K562 (cell line): ENCODE results near the gene PLEKHG3. TPM values are rescaled to one million over a fixed set of nuclear protein-coding genes. Genes with fewer than 3 reads are reported as not detected.

Experiments used
- KDM2B ChIP-seq: fragments of 250-450 bp; sonication (Bioruptor Pico); IDR thresholded peaks from 2 replicates; pipeline ENCODE4 v1.8.0; 2021; ENCODE audit warnings: mild to moderate bottlenecking, moderate library complexity
- polyA plus RNA-seq, 8 experiments: library from polyadenylated mRNA; depleted of rRNA in 4 of 8; stranded (reverse) in 5 of 8; unstranded in 3 of 8; fragments of >200 nt; fragmentation: Nextera tagmentation in 2 of 8; fragmentation: Illumina TruSeq in 1 of 8; extraction: Ambion mirVana in 2 of 8; extraction: Trizol in 1 of 8; gene quantifications; 2 replicates each; pipeline versions ENCODE4 v1.2.1 to v1.2.3, GENCODE V29; 2011 to 2014; ENCODE audit warnings: inconsistent platforms in 1 of 8, missing spikeins in 1 of 8
- total RNA-seq, 7 experiments: library from RNA; depleted of rRNA in 6 of 7; stranded (reverse); fragments of >200 nt in 6 of 7; fragmentation: Illumina TruSeq in 2 of 7; extraction: Trizol in 2 of 7; gene quantifications; 2 replicates each; pipeline versions ENCODE4 v1.2.1 to v1.2.3, GENCODE V29; 2011 to 2021; ENCODE audit warnings: low replicate concordance in 1 of 7
- TF ChIP-seq, protein P1 (sequence below), 2 experiments: fragments of 450-650 bp in 1 of 2; sonication (generic) in 1 of 2; formaldehyde crosslinking in 1 of 2; IDR thresholded peaks; 2 replicates each; pipeline versions ENCODE4 v1.7.1 to v1.9.0; 2016 to 2022; ENCODE audit warnings: inconsistent platforms in 1 of 2, mild to moderate bottlenecking in 1 of 2, missing genetic modification reagents in 1 of 2

Gene PLEKHG3
- total and polyA plus RNA-seq, 9 of the 15 experiments (the other 6 are each of a cell fraction or from before 2014, with no cell fraction given) = 0.04 to 0.16 TPM; not detected in 7

DNA sequence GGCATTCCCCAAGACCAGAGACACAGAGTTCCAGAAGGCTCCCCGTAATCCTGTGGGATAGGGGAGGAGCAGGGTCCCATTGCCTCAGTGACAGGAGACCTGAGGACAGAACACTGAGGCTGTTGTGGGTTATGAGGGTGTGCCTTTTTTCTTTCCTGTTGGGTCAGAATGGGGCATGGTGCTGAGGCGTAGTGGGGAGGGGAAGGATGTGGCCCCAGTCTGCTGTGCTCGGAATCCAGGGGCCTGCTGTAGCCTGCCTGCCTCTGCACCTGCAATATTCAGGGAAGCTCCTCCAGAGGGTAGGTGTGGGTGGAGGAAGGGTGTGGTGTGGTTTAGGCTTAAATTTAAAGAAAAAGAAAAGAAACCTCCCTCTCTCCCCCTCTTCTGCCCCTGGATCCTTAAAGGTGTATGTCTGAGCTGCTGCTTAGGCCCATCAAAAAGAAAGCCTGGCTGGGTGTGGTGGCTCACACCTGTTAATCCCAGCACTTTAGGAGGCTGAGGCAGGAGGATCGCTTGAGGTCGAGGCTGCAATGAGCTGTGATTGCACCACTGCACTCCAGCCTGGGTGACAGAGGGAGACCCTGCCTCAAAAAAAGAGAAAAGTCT is 18.7 kb downstream of the PLEKHG3 start (continued):
- TF ChIP-seq, protein P1, sequence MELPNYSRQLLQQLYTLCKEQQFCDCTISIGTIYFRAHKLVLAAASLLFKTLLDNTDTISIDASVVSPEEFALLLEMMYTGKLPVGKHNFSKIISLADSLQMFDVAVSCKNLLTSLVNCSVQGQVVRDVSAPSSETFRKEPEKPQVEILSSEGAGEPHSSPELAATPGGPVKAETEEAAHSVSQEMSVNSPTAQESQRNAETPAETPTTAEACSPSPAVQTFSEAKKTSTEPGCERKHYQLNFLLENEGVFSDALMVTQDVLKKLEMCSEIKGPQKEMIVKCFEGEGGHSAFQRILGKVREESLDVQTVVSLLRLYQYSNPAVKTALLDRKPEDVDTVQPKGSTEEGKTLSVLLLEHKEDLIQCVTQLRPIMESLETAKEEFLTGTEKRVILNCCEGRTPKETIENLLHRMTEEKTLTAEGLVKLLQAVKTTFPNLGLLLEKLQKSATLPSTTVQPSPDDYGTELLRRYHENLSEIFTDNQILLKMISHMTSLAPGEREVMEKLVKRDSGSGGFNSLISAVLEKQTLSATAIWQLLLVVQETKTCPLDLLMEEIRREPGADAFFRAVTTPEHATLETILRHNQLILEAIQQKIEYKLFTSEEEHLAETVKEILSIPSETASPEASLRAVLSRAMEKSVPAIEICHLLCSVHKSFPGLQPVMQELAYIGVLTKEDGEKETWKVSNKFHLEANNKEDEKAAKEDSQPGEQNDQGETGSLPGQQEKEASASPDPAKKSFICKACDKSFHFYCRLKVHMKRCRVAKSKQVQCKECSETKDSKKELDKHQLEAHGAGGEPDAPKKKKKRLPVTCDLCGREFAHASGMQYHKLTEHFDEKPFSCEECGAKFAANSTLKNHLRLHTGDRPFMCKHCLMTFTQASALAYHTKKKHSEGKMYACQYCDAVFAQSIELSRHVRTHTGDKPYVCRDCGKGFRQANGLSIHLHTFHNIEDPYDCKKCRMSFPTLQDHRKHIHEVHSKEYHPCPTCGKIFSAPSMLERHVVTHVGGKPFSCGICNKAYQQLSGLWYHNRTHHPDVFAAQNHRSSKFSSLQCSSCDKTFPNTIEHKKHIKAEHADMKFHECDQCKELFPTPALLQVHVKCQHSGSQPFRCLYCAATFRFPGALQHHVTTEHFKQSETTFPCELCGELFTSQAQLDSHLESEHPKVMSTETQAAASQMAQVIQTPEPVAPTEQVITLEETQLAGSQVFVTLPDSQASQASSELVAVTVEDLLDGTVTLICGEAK (IDR thresholded peaks at IDR 0.05) = no peak
- TF ChIP-seq, protein P1 (CRISPR knock-in tag; IDR thresholded peaks at IDR 0.05) = no peak
- TF ChIP-seq KDM2B = no peak
